ENCODE data around the gene PATE1.

GRCh38 chr11:125772834-125773505 is 26.9 kb downstream of the PATE1 start:
- TF ChIP-seq CTCF (IDR thresholded peaks at IDR 0.05 in 2 of 3, conservative IDR thresholded peaks at IDR 0.05 in 1 of 3; ENCODE audit: borderline replicate concordance in 1 of 3, insufficient read depth in 1 of 3, low read depth in 2 of 3, low read length in 2 of 3) (no peak), SP1 (IDR thresholded peaks at IDR 0.05; ENCODE audit: low read depth) (no peak), ZFX (IDR thresholded peaks at IDR 0.05) (no peak), FOSL1 (IDR thresholded peaks at IDR 0.05; ENCODE audit: low read depth) (no peak), EZH2 (IDR thresholded peaks at IDR 0.05) (no peak), REST (IDR thresholded peaks at IDR 0.05; ENCODE audit: low read depth) (no peak), POLR2AphosphoS5 (IDR thresholded peaks at IDR 0.05; ENCODE audit: low read depth, low read length) (no peak), ATF3 (IDR thresholded peaks at IDR 0.05) (no peak), SIN3A (IDR thresholded peaks at IDR 0.05; ENCODE audit: low read depth) (no peak), ZBTB33 (IDR thresholded peaks at IDR 0.05; ENCODE audit: extremely low read depth, insufficient replicate concordance, low read length) (no peak), ELF1 (IDR thresholded peaks at IDR 0.05; ENCODE audit: borderline replicate concordance, low read depth) (no peak), CEBPB (IDR thresholded peaks at IDR 0.05; ENCODE audit: low read depth) (no peak), RAD21 (IDR thresholded peaks at IDR 0.05; ENCODE audit: low read depth) (no peak), POLR2A (IDR thresholded peaks at IDR 0.05; ENCODE audit: borderline replicate concordance, extremely low read depth, insufficient read depth, insufficient read length) (no peak)

Data from HCT116 (cell line).